Right atrium auricular region (tissue), 2 donors: ENCODE data around the gene NMNAT3. TPM values are rescaled to one million over a fixed set of nuclear protein-coding genes. Genes with fewer than 3 reads are reported as not detected.

Experiments used
- DNase-seq: peaks from one replicate; pipeline ENCODE4 v3.0.0-alpha.2; 2019; ENCODE audit warnings: low spot score
- H3K27ac ChIP-seq, 2 donors: fragments of 200-600 bp; sonication (generic); 1 replicate in 1 of 2; 2 replicates in 1 of 2; pipeline ENCODE4 v1.5.1; 2016 to 2019
- H3K27me3 ChIP-seq, 2 donors: fragments of 200-600 bp; sonication (generic); one replicate each; pipeline versions ENCODE4 v1.5.1 to v1.6.0; 2017 to 2019
- H3K36me3 ChIP-seq: fragments of 200-600 bp; sonication (generic); one replicate; pipeline ENCODE4 v1.5.1; 2016
- H3K4me1 ChIP-seq, 2 donors: fragments of 200-600 bp; sonication (generic); one replicate each; pipeline versions ENCODE4 v1.5.1 to v1.6.0; 2017 to 2019
- H3K4me3 ChIP-seq, 2 donors: fragments of 200-600 bp; sonication (generic); 1 replicate in 1 of 2; 2 replicates in 1 of 2; pipeline ENCODE4 v1.5.1; 2017 to 2019; ENCODE audit warnings: mild to moderate bottlenecking in 1 of 2, moderate library complexity in 1 of 2
- H3K9me3 ChIP-seq, 2 donors: fragments of 200-600 bp; sonication (generic); one replicate each; pipeline ENCODE4 v1.5.1; 2019
- CTCF ChIP-seq, 2 donors: fragments of 200-600 bp; sonication (generic); IDR thresholded peaks; one replicate each; pipeline ENCODE4 v1.5.1; 2019; ENCODE audit warnings: antibody characterized with exemption in 2 of 2
- total RNA-seq, 2 donors: library from RNA; depleted of rRNA; stranded (reverse); fragments of >200 nt; gene quantifications; one replicate each; pipeline ENCODE4 v1.1.0, GENCODE V29; 2016

The NMNAT3 gene
- total RNA-seq, 2 donors from 2014 or later = 11.0 to 23.4 TPM

GRCh38 chr3:139530717-139531116 is 147.1 kb downstream of the NMNAT3 start:
- no peaks in the 10 kb centered on the region for H3K9me3 ChIP-seq
- H3K4me3 ChIP-seq = no peak overlapping the region
- H3K36me3 ChIP-seq = no peaks in the 10 kb centered on the region
- no peak overlapping the region for H3K27ac ChIP-seq
- peaks cover 0 to 31% of the 10 kb centered on the region in 2 donors for H3K4me1 ChIP-seq
- DNase-seq = no peak
- TF ChIP-seq CTCF (IDR thresholded peaks at IDR 0.05) = no peak
- H3K27me3 ChIP-seq = no peaks in the 10 kb centered on the region

- TF ChIP-seq CTCF (IDR thresholded peaks at IDR 0.05) = no peak
Measured at GRCh38 chr3:139529662-139530061, 148.1 kb downstream of the NMNAT3 start.

GRCh38 chr3:139528924-139529323 is 148.8 kb downstream of the NMNAT3 start:
- no peak for TF ChIP-seq CTCF (IDR thresholded peaks at IDR 0.05)
- Histone ChIP-seq H3K27me3 (no peaks in the 10 kb centered on the region), H3K36me3 (no peaks in the 10 kb centered on the region), H3K4me3 (no peak overlapping the region), H3K9me3 (no peaks in the 10 kb centered on the region), H3K27ac (no peak overlapping the region), H3K4me1 (peaks cover 0 to 13% of the 10 kb centered on the region in 2 donors)
- no peak for DNase-seq

More at GRCh38 chr3:139529662-139530061, 148.1 kb downstream of the NMNAT3 start:
- no peaks in the 10 kb centered on the region for H3K36me3 ChIP-seq
- H3K9me3 ChIP-seq = no peaks in the 10 kb centered on the region
- peaks cover 0 to 20% of the 10 kb centered on the region in 2 donors for H3K4me1 ChIP-seq
- no peaks in the 10 kb centered on the region for H3K27me3 ChIP-seq
- no peak overlapping the region for H3K27ac ChIP-seq
- no peak overlapping the region for H3K4me3 ChIP-seq
- no peak for DNase-seq

GRCh38 chr3:139528281-139528680 is 149.5 kb downstream of the NMNAT3 start:
- no peaks in the 10 kb centered on the region for H3K27me3 ChIP-seq
- H3K9me3 ChIP-seq = no peaks in the 10 kb centered on the region
- peaks cover 0 to 6% of the 10 kb centered on the region in 2 donors for H3K4me1 ChIP-seq
- TF ChIP-seq CTCF (IDR thresholded peaks at IDR 0.05) = no peak
- no peak overlapping the region for H3K4me3 ChIP-seq
- H3K36me3 ChIP-seq = no peaks in the 10 kb centered on the region
- no peak overlapping the region for H3K27ac ChIP-seq
- DNase-seq = no peak

GRCh38 chr3:139527265-139527664 is 150.5 kb downstream of the NMNAT3 start:
- Histone ChIP-seq H3K4me1 (no peaks in the 10 kb centered on the region), H3K36me3 (no peaks in the 10 kb centered on the region)
- no peak for TF ChIP-seq CTCF (IDR thresholded peaks at IDR 0.05)

GRCh38 chr3:139526146-139526545 is 151.6 kb downstream of the NMNAT3 start:
- Histone ChIP-seq H3K4me1 (no peaks in the 10 kb centered on the region), H3K36me3 (no peaks in the 10 kb centered on the region), H3K4me3 (no peak overlapping the region), H3K27ac (no peak overlapping the region), H3K27me3 (no peaks in the 10 kb centered on the region), H3K9me3 (no peaks in the 10 kb centered on the region)
- no peak for TF ChIP-seq CTCF (IDR thresholded peaks at IDR 0.05)
- DNase-seq = no peak

More at GRCh38 chr3:139527265-139527664, 150.5 kb downstream of the NMNAT3 start:
- no peak overlapping the region for H3K27ac ChIP-seq
- DNase-seq = no peak
- H3K27me3 ChIP-seq = no peaks in the 10 kb centered on the region
- H3K4me3 ChIP-seq = no peak overlapping the region
- H3K9me3 ChIP-seq = no peaks in the 10 kb centered on the region
